ENCODE measurements around the gene SLC2A11. TPM values are rescaled to one million over a fixed set of nuclear protein-coding genes. Genes with fewer than 3 reads are reported as not detected.

Gene SLC2A11, protein sequence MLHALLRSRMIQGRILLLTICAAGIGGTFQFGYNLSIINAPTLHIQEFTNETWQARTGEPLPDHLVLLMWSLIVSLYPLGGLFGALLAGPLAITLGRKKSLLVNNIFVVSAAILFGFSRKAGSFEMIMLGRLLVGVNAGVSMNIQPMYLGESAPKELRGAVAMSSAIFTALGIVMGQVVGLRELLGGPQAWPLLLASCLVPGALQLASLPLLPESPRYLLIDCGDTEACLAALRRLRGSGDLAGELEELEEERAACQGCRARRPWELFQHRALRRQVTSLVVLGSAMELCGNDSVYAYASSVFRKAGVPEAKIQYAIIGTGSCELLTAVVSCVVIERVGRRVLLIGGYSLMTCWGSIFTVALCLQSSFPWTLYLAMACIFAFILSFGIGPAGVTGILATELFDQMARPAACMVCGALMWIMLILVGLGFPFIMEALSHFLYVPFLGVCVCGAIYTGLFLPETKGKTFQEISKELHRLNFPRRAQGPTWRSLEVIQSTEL
- total RNA-seq (2014; rRNA removed; shearing (Covaris generic)), result 12.6 and 12.9 TPM in 2 replicates

DNA sequence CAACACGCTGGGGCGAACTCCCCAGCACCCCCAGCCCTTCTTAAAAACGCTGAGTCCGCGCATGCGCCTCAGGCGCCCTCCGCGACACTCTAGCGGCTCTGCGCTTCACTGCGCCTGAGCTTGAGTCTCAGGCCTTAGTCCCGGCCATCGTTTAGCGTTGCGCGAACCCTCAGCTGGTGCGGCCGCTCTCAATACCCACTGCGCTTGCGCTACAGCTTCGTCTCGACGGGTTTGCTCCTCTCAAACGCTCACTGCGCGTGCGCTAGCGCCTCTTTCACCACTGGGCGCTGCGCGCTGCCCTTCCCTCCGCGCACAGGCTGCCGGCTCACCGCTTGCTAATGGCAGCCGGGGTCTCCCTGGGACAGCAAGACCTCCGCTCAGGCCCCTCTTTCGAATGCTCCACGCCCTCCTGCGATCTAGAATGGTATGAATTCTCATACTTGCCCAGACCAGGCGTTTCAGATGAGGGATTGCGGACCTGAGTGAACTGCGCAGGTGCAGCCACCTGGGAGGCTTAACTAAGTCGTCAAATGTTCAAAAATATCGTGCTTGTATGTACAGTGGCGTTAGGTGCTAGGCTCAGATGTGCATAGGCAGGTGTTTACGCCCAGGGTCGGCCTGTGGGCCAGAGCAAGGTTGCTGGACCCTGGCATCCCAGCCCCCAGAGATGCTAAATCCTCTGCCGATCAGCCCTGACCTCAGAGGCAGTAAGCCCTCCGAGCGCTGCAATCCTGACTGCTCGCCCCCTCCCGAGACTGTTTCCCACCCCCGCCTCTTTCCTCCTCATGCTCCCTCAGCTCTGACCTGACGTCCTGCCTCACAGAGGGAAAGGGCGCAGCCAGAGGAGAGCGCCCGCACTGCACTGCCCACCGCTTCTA, at the start of gene SLC2A11:
TSS of gene SLC2A11 (plus strand) at position 270 of the 878 bp plus-strand sequence. CDS start at position 395, 125 bp downstream.

DNA sequence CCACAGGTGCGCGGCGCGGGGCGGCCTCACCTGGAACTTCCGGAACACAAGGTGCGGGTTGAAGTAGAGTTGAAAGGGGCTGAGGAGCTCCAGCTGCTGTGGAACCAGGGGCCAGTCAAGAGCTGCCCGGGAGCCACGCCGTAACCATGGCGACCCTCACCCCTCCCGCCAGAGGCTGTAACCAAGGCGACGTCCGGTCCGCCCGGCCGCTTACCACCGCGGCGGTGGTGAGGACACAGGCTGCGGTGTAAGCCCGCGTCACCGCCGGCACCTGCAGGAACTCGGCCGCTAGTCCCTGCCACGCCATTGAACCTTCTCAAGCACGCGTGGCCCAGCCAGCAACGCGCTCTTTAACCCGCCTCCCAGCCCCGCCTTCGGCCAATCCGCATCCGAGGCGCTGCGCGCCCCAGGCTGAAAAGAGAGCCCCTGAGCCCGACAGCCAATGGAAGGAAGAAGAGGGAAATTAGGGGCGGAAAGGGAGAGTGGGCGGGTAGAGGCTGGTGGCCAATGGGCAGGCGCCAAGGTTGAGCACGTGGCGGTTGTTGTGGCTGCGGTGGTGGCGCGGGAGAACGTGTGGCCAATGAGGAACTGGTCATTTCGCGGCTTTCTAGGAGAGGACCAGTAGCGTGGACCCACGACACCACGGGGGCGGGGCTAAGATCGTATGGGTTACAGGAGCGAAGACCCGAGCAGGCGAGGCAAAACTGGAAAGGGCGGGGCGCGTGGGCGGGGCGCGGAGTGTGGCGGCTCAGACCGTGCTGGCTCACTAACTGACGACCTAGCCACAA, 18.8 kb upstream of the SLC2A11 start, which contains the start of gene DERL3:
TSS of gene DERL3 (minus strand) at position 326 of the 788 bp plus-strand sequence. CDS start at position 307, 19 bp downstream.

GRCh38 chr22:23893945-23894709, 36.5 kb downstream of the SLC2A11 start, which contains the start of gene MIF:
TSS of gene MIF (plus strand) at chr22:23894383. CDS start at chr22:23894475, 92 bp downstream.

Small RNA genes lying within 50 kb of the gene (small RNA-seq; reads per million reads assigned to genes)
- not detected for gene RN7SL268P

Other genes starting within 250 kb of the SLC2A11 start
- 0.15 TPM in 1 of 2 replicates, not detected in the other for gene DRICH1, start 225.6 kb upstream of the SLC2A11 start, total RNA-seq (2014; rRNA removed; shearing (Covaris generic))
- gene RGL4, start 166.9 kb upstream of the SLC2A11 start, total RNA-seq (2014; rRNA removed; shearing (Covaris generic)), result not detected in 2 replicates
- gene ZNF70, start 106.8 kb upstream of the SLC2A11 start, total RNA-seq (2014; rRNA removed; shearing (Covaris generic)), result 2.9 and 3.4 TPM in 2 replicates
- not detected in 2 replicates for gene VPREB3, start 103.5 kb upstream of the SLC2A11 start, total RNA-seq (2014; rRNA removed; shearing (Covaris generic))
- gene C22orf15, start 94.9 kb upstream of the SLC2A11 start, total RNA-seq (2014; rRNA removed; shearing (Covaris generic)), result not detected in 2 replicates
- gene CHCHD10, start 89.9 kb upstream of the SLC2A11 start, total RNA-seq (2014; rRNA removed; shearing (Covaris generic)), result 11.1 and 14.9 TPM in 2 replicates
- gene MMP11, start 85.0 kb upstream of the SLC2A11 start, total RNA-seq (2014; rRNA removed; shearing (Covaris generic)), result 1.5 and 2.2 TPM in 2 replicates
- gene SMARCB1, start 70.9 kb upstream of the SLC2A11 start, total RNA-seq (2014; rRNA removed; shearing (Covaris generic)), result 72.8 and 76.7 TPM in 2 replicates
- gene DERL3, start 18.9 kb upstream of the SLC2A11 start, total RNA-seq (2014; rRNA removed; shearing (Covaris generic)), result 0.19 TPM in 1 of 2 replicates, not detected in the other
- gene MIF, start 36.5 kb downstream of the SLC2A11 start, total RNA-seq (2014; rRNA removed; shearing (Covaris generic)), result 480 and 587 TPM in 2 replicates
- gene GSTT2B, start 103.3 kb downstream of the SLC2A11 start, total RNA-seq (2014; rRNA removed; shearing (Covaris generic)), result 0.38 and 1.4 TPM in 2 replicates
- gene DDTL, start 109.0 kb downstream of the SLC2A11 start, total RNA-seq (2014; rRNA removed; shearing (Covaris generic)), result 0.21 and 0.79 TPM in 2 replicates
- 150 and 200 TPM in 2 replicates for gene DDT, start 116.6 kb downstream of the SLC2A11 start, total RNA-seq (2014; rRNA removed; shearing (Covaris generic))
- not detected in 2 replicates for gene GSTT2, start 122.3 kb downstream of the SLC2A11 start, total RNA-seq (2014; rRNA removed; shearing (Covaris generic))
- not detected in 2 replicates for gene GSTT4, start 147.6 kb downstream of the SLC2A11 start, total RNA-seq (2014; rRNA removed; shearing (Covaris generic))
- 38.2 and 39.6 TPM in 2 replicates for gene CABIN1, start 153.4 kb downstream of the SLC2A11 start, total RNA-seq (2014; rRNA removed; shearing (Covaris generic))

All from A375 (cell line).